ENCODE results near the gene SBNO2.

The SBNO2 gene

GRCh38 chr19:1102407-1103131 lies 71.5 kb downstream of the SBNO2 start:
- Histone ChIP-seq H3K4me3 (ENCODE audit: low read depth, low read length, poor library complexity, severe bottlenecking) (no peak overlapping the region), H3K4me1 (ENCODE audit: insufficient read depth, low read length, severe bottlenecking) (peaks cover 41% of the 10 kb centered on the region), H3K9me3 (ENCODE audit: low read length) (no peaks in the 10 kb centered on the region), H3F3A (ENCODE audit: insufficient read depth, low read length) (no peaks in the 10 kb centered on the region), H3K4me2 (ENCODE audit: low read length) (no peak overlapping the region), H3K79me2 (ENCODE audit: insufficient read depth, low read length) (no peaks in the 10 kb centered on the region), H4K20me1 (ENCODE audit: insufficient read depth, low read length) (no peaks in the 10 kb centered on the region), H3K27me3 (ENCODE audit: insufficient read depth, low read length) (no peaks in the 10 kb centered on the region), H3K9me2 (ENCODE audit: low read depth, low read length) (no peaks in the 10 kb centered on the region), H3K36me3 (ENCODE audit: insufficient read depth, low read length) (peaks cover 11% of the 10 kb centered on the region; the same call in 1 of the 2 replicates), H3K27ac (ENCODE audit: low read depth, low read length, poor library complexity, severe bottlenecking) (peak overlapping the region; percentile 66), H3K9ac (ENCODE audit: low read length) (no peak overlapping the region), H2AFZ (ENCODE audit: low read length) (no peak overlapping the region)
- no peak for TF ChIP-seq EZH2 (IDR thresholded peaks at IDR 0.05; ENCODE audit: borderline replicate concordance, low read length)
- TF ChIP-seq CTCF (IDR thresholded peaks at IDR 0.05; ENCODE audit: low read length) = no peak

DNA sequence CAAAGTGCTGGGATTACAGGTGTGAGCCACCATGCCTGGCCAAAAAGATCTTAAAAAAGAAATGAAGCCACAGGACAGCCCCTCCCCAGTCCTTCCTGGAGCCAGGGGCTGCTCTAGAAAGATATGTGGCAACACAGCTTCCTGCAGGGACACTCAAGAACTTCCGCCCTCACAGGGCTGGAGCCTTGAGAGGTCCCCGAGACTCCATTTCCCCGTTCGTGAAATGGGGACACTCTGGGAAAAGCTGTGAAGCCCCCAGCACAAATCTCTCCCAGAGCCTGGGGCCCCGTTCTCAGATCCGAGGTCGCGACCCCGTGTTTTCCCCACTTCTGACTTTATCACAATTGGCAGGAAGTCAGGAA lies 72.8 kb downstream of the SBNO2 start:
- H3K4me2 ChIP-seq (ENCODE audit: low read length) = peak overlapping the region; percentile 18; the same call in 1 of the 2 replicates

GRCh38 chr19:1098177-1099051 lies 75.7 kb downstream of the SBNO2 start:
- H3K9me2 ChIP-seq (ENCODE audit: low read depth, low read length) = no peaks in the 10 kb centered on the region
- no peak overlapping the region for H3K4me3 ChIP-seq (ENCODE audit: low read depth, low read length, poor library complexity, severe bottlenecking)
- peaks cover 12% of the 10 kb centered on the region for H3K79me2 ChIP-seq (ENCODE audit: insufficient read depth, low read length)
- H3F3A ChIP-seq (ENCODE audit: insufficient read depth, low read length) = no peaks in the 10 kb centered on the region
- no peak overlapping the region for H2AFZ ChIP-seq (ENCODE audit: low read length)
- no peak overlapping the region for H3K27ac ChIP-seq (ENCODE audit: low read depth, low read length, poor library complexity, severe bottlenecking)
- no peaks in the 10 kb centered on the region for H3K9me3 ChIP-seq (ENCODE audit: low read length)
- peaks cover 39% of the 10 kb centered on the region for H3K4me1 ChIP-seq (ENCODE audit: insufficient read depth, low read length, severe bottlenecking)
- H3K4me2 ChIP-seq (ENCODE audit: low read length) = no peak overlapping the region
- no peak for TF ChIP-seq EZH2 (IDR thresholded peaks at IDR 0.05; ENCODE audit: borderline replicate concordance, low read length)
- TF ChIP-seq CTCF (IDR thresholded peaks at IDR 0.05; ENCODE audit: low read length) = no peak
- peaks cover 4% of the 10 kb centered on the region; the same call in 1 of the 2 replicates for H3K36me3 ChIP-seq (ENCODE audit: insufficient read depth, low read length)
- H3K9ac ChIP-seq (ENCODE audit: low read length) = no peak overlapping the region
- no peaks in the 10 kb centered on the region for H4K20me1 ChIP-seq (ENCODE audit: insufficient read depth, low read length)
- H3K27me3 ChIP-seq (ENCODE audit: insufficient read depth, low read length) = no peaks in the 10 kb centered on the region

More for the DNA sequence above, 72.8 kb downstream of the SBNO2 start:
- H2AFZ ChIP-seq (ENCODE audit: low read length) = no peak overlapping the region
- H3K36me3 ChIP-seq (ENCODE audit: insufficient read depth, low read length) = peaks cover 5% of the 10 kb centered on the region; the same call in 1 of the 2 replicates
- TF ChIP-seq EZH2 (IDR thresholded peaks at IDR 0.05; ENCODE audit: borderline replicate concordance, low read length) = no peak
- no peak for TF ChIP-seq CTCF (IDR thresholded peaks at IDR 0.05; ENCODE audit: low read length)
- no peaks in the 10 kb centered on the region for H3F3A ChIP-seq (ENCODE audit: insufficient read depth, low read length)
- H3K27me3 ChIP-seq (ENCODE audit: insufficient read depth, low read length) = no peaks in the 10 kb centered on the region
- no peaks in the 10 kb centered on the region for H3K9me3 ChIP-seq (ENCODE audit: low read length)
- H4K20me1 ChIP-seq (ENCODE audit: insufficient read depth, low read length) = no peaks in the 10 kb centered on the region
- H3K4me3 ChIP-seq (ENCODE audit: low read depth, low read length, poor library complexity, severe bottlenecking) = no peak overlapping the region
- peaks cover 35% of the 10 kb centered on the region for H3K4me1 ChIP-seq (ENCODE audit: insufficient read depth, low read length, severe bottlenecking)
- no peak overlapping the region; the same call in 1 of the 2 replicates for H3K9ac ChIP-seq (ENCODE audit: low read length)
- H3K27ac ChIP-seq (ENCODE audit: low read depth, low read length, poor library complexity, severe bottlenecking) = peak overlapping the region; percentile 66
- H3K79me2 ChIP-seq (ENCODE audit: insufficient read depth, low read length) = no peaks in the 10 kb centered on the region
- H3K9me2 ChIP-seq (ENCODE audit: low read depth, low read length) = no peaks in the 10 kb centered on the region
